Adrenal gland (tissue), 5 donors: ENCODE measurements around the gene FOXA3.

Source experiments
- CTCF ChIP-seq, 6 experiments: fragments of 450-650 bp in 4 of 6; fragments of 200-600 bp in 2 of 6; sonication (generic) in 1 of 6; IDR thresholded peaks; 1 replicate in 5 of 6; 2 replicates in 1 of 6; pipeline versions ENCODE4 v1.5.1 to v1.8.0; 2016 to 2021; ENCODE audit warnings: antibody characterized with exemption in 6 of 6, mild to moderate bottlenecking in 2 of 6, moderate library complexity in 1 of 6
- POLR2A ChIP-seq, 2 donors: fragments of 450-650 bp; IDR thresholded peaks; one replicate each; pipeline ENCODE4 v1.6.1; 2017; ENCODE audit warnings: antibody characterized with exemption in 2 of 2, mild to moderate bottlenecking in 2 of 2, moderate library complexity in 1 of 2
- donor health status: DM: no; HTN: no; CAD: no.

GRCh38 chr19:45889210-45889885, 25.2 kb downstream of the FOXA3 start:
- TF ChIP-seq POLR2A (IDR thresholded peaks at IDR 0.05) (no peak), CTCF (IDR thresholded peaks at IDR 0.05) (no peak)
